IMR-90 (cell line): ENCODE measurements around the gene TERC. TPM values are rescaled to one million over a fixed set of nuclear protein-coding genes. Genes with fewer than 3 reads are reported as not detected.
A peak's percentile ranks its signal among the peaks of the same experiment; 100 is the strongest.

Experiments
- ATAC-seq: fragments of 200-7000 bp; cut with Tn5 transposase; 2 replicates; pipeline ENCODE4 v1.9.1; 2020; ENCODE audit warnings: low read depth, mild to moderate bottlenecking, moderate library complexity
- BruUV-seq: library from RNA; stranded (reverse); fragments of 400-500 nt; replicated peaks from 2 replicates; lab custom pipeline; 2021; lab: Mats Ljungman, UMichigan
- CTCF ChIA-PET: fragments of 300-600 bp; formaldehyde crosslinking; extraction: SDS; loops from one replicate; lab custom pipeline; 2021; ENCODE audit warnings: antibody characterized with exemption; lab: Yijun Ruan, JAX
- POLR2A ChIA-PET: fragments of 300-600 bp; sonication (Branson Sonifier 250); formaldehyde crosslinking; loops from one replicate; lab custom pipeline; 2022; ENCODE audit warnings: antibody characterized with exemption; ENCODE audit not compliant: unreplicated experiment; lab: Charles Lee
- DNase-seq: peaks from one replicate; pipeline ENCODE4 v3.0.0; 2013
- H2AFZ ChIP-seq: replicated peaks from 2 replicates; pipeline ENCODE3; 2013; ENCODE audit warnings: low read length, mild to moderate bottlenecking; ENCODE audit not compliant: poor library complexity
- H2AK5ac ChIP-seq: 2 replicates; pipeline ENCODE4 v1.6.1; 2013; ENCODE audit warnings: low read depth, low read length, inconsistent platforms
- H2AK9ac ChIP-seq: replicated peaks from 2 replicates; pipeline ENCODE3; 2013; ENCODE audit warnings: mild to moderate bottlenecking, low read depth, low read length, moderate library complexity; ENCODE audit not compliant: poor library complexity
- H2BK120ac ChIP-seq: 2 replicates; pipeline ENCODE4 v1.6.1; 2013; ENCODE audit warnings: low read depth, low read length, inconsistent platforms
- H2BK15ac ChIP-seq: 3 replicates; pipeline ENCODE4 v1.6.1; 2013; ENCODE audit warnings: low read depth, low read length, inconsistent platforms
- H2BK20ac ChIP-seq: 2 replicates; pipeline ENCODE4 v1.6.1; 2013; ENCODE audit warnings: low read depth, mild to moderate bottlenecking, inconsistent platforms, low read length, moderate library complexity
- H2BK5ac ChIP-seq: 2 replicates; pipeline ENCODE4 v1.6.1; 2013; ENCODE audit warnings: mild to moderate bottlenecking, low read depth, low read length, inconsistent platforms; ENCODE audit not compliant: poor library complexity, severe bottlenecking
- H3K14ac ChIP-seq: replicated peaks from 2 replicates; pipeline ENCODE4 v1.6.1; 2013; ENCODE audit warnings: low read depth, low read length, inconsistent platforms
- H3K18ac ChIP-seq: 2 replicates; pipeline ENCODE4 v1.6.1; 2013; ENCODE audit warnings: low read depth, low read length, control low read depth
- H3K23ac ChIP-seq: 2 replicates; pipeline ENCODE4 v1.6.1; 2013; ENCODE audit warnings: low read depth, low read length, inconsistent platforms
- H3K27ac ChIP-seq: 2 replicates; pipeline ENCODE4 v1.5.1; 2013; ENCODE audit warnings: mild to moderate bottlenecking, control low read depth, low read length; ENCODE audit not compliant: insufficient read depth
- H3K27me3 ChIP-seq: 2 replicates; pipeline ENCODE4 v1.6.1; 2013; ENCODE audit warnings: low read length; ENCODE audit not compliant: control insufficient read depth, insufficient read depth
- H3K36me3 ChIP-seq: 2 replicates; pipeline ENCODE4 v1.6.1; 2013; ENCODE audit warnings: low read length, mixed read lengths; ENCODE audit not compliant: control insufficient read depth, insufficient read depth
- H3K4ac ChIP-seq: 2 replicates; pipeline ENCODE4 v1.6.1; 2013; ENCODE audit warnings: low read depth, low read length, inconsistent platforms
- H3K4me1 ChIP-seq: 2 replicates; pipeline ENCODE4 v1.6.1; 2013; ENCODE audit warnings: low read length, mixed read lengths; ENCODE audit not compliant: control insufficient read depth, insufficient read depth
- H3K4me2 ChIP-seq: 2 replicates; pipeline ENCODE4 v1.6.1; 2013; ENCODE audit warnings: low read depth, mild to moderate bottlenecking, control low read depth, low read length, moderate library complexity
- H3K4me3 ChIP-seq: 2 replicates; pipeline ENCODE4 v1.5.1; 2013; ENCODE audit warnings: low read depth, mild to moderate bottlenecking, control low read depth, low read length, moderate library complexity; ENCODE audit not compliant: insufficient read depth
- H3K56ac ChIP-seq: 2 replicates; pipeline ENCODE4 v1.6.1; 2013; ENCODE audit warnings: low read length, inconsistent platforms; ENCODE audit not compliant: insufficient read depth; ENCODE audit errors: extremely low read depth
- H3K79me1 ChIP-seq, 2 experiments: 2 replicates each; pipeline ENCODE4 v1.6.1; 2013; ENCODE audit warnings: low read length in 2 of 2, inconsistent platforms in 1 of 2, low read depth in 1 of 2
- H3K9ac ChIP-seq: 2 replicates; pipeline ENCODE4 v1.6.1; 2013; ENCODE audit warnings: low read depth, low read length, control low read depth
- H3K9me1 ChIP-seq: 2 replicates; pipeline ENCODE4 v1.6.1; 2013; ENCODE audit warnings: low read length, inconsistent platforms; ENCODE audit not compliant: insufficient read depth
- H3K9me3 ChIP-seq: 2 replicates; pipeline ENCODE4 v1.6.1; 2013; ENCODE audit warnings: low read length; ENCODE audit not compliant: control insufficient read depth, insufficient read depth
- H4K20me1 ChIP-seq: 2 replicates; pipeline ENCODE4 v1.6.1; 2013; ENCODE audit warnings: low read length, inconsistent platforms; ENCODE audit not compliant: insufficient read depth
- H4K5ac ChIP-seq: 2 replicates; pipeline ENCODE4 v1.6.1; 2013; ENCODE audit warnings: mild to moderate bottlenecking, low read depth, low read length, control low read depth
- H4K8ac ChIP-seq, 2 experiments: 2 replicates each; pipeline ENCODE4 v1.6.1; 2013; ENCODE audit warnings: low read depth in 2 of 2, low read length in 2 of 2, control low read depth in 1 of 2, inconsistent platforms in 1 of 2
- H4K91ac ChIP-seq: 2 replicates; pipeline ENCODE4 v1.6.1; 2013; ENCODE audit warnings: low read depth, low read length, inconsistent platforms; ENCODE audit not compliant: insufficient read depth
- BHLHE40 ChIP-seq: fragments of 150-350 bp; IDR thresholded peaks from 2 replicates; pipeline ENCODE4 v1.6.1; 2016; ENCODE audit warnings: mild to moderate bottlenecking, low read depth, low read length
- CEBPB ChIP-seq: IDR thresholded peaks from 2 replicates; pipeline ENCODE4 v1.6.1; 2012; ENCODE audit warnings: low read depth, low read length, improper control_type of control experiment
- CHD1 ChIP-seq: IDR thresholded peaks from 2 replicates; pipeline ENCODE4 v1.6.1; 2012; ENCODE audit warnings: low read depth, low read length, improper control_type of control experiment
- FOS ChIP-seq: fragments of 150-350 bp; IDR thresholded peaks from 2 replicates; pipeline ENCODE4 v1.6.1; 2016; ENCODE audit warnings: low read depth, low read length
- MAFK ChIP-seq: IDR thresholded peaks from 2 replicates; pipeline ENCODE4 v1.6.1; 2012; ENCODE audit warnings: low read depth, low read length, improper control_type of control experiment
- MAZ ChIP-seq: IDR thresholded peaks from 2 replicates; pipeline ENCODE4 v1.6.1; 2012; ENCODE audit warnings: low read depth, mild to moderate bottlenecking, low read length, improper control_type of control experiment, moderate library complexity, borderline replicate concordance
- NFE2L2 ChIP-seq: fragments of 150-350 bp; IDR thresholded peaks from 2 replicates; pipeline ENCODE4 v1.6.1; 2016; ENCODE audit warnings: low read depth, mild to moderate bottlenecking, low read length
- POLR2A ChIP-seq: IDR thresholded peaks from 2 replicates; pipeline ENCODE4 v1.6.1; 2012; ENCODE audit warnings: mild to moderate bottlenecking, low read depth, low read length
- RAD21 ChIP-seq: IDR thresholded peaks from 2 replicates; pipeline ENCODE4 v1.6.1; 2012; ENCODE audit warnings: low read length, improper control_type of control experiment
- RFX5 ChIP-seq: IDR thresholded peaks from 2 replicates; pipeline ENCODE4 v1.8.0; 2012; ENCODE audit warnings: low read depth, mild to moderate bottlenecking, low read length, moderate library complexity
- dilution Hi-C: fragments of 300-500 bp; cut with HindIII; formaldehyde crosslinking; loops from one replicate; pipeline ENCODE4 v1.14.3; 2018; ENCODE audit warnings: low sequenced_read_pairs; ENCODE audit not compliant: unreplicated experiment
- in situ Hi-C: fragments of 300-500 bp; cut with MboI; formaldehyde crosslinking; loops from 3 replicates; pipeline ENCODE4 v1.14.3; 2019; ENCODE audit warnings: low sequenced_read_pairs, inconsistent platforms, mixed read lengths
- intact Hi-C: fragments of 100-400 bp; cut with micrococcal nuclease; formaldehyde crosslinking; loops from 2 replicates; pipeline ENCODE4 v1.10.0; 2022
- polyA plus RNA-seq, 3 experiments: library from polyadenylated mRNA; depleted of rRNA; stranded (reverse); fragments of >200 nt; gene quantifications; 2 replicates each; pipeline ENCODE4 v1.2.3, GENCODE V29; 2012; ENCODE audit warnings: low replicate concordance in 1 of 3
- total RNA-seq: library from RNA; depleted of rRNA; stranded (reverse); fragments of >200 nt; gene quantifications from 2 replicates; pipeline ENCODE4 v1.2.3, GENCODE V29; 2012
- TF ChIP-seq, protein P1 (sequence below): fragments of 150-350 bp; IDR thresholded peaks from 2 replicates; pipeline ENCODE4 v1.6.1; 2017; ENCODE audit warnings: mild to moderate bottlenecking, antibody characterized with exemption, low read length, low read depth
- TF ChIP-seq, protein P2 (sequence below): fragments of 150-350 bp; IDR thresholded peaks from 2 replicates; pipeline ENCODE4 v1.6.1; 2016; ENCODE audit warnings: low read depth, mild to moderate bottlenecking, low read length, moderate library complexity, borderline replicate concordance

TERC gene
- total and polyA plus RNA-seq, 2 of the 4 experiments (the other 2 are of a cell fraction), result 57.0 TPM; not detected in 1

DNA sequence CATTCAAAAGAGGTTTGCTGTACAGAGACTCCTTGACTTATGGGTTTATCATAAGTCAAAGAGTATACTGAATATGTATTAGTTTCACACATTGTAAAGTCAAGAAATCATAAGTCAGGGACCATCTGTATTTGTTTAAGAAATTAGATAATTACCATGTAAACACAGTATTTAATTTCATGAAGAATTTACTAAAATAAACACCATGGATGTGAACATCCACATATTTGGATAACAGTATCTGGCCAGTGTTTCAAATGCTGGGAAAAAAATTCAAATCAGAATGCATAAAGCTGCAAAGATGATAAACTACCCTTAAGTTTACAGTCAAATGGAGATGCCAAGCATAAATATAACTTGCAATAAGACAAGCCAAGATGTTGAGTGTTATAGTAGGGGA, 25.4 kb upstream of the TERC start:
- H3K56ac ChIP-seq, result no peak overlapping the region
- H3K4me3 ChIP-seq, result no peak overlapping the region
- H3K23ac ChIP-seq, result no peak overlapping the region
- no peak overlapping the region for H4K5ac ChIP-seq
- H2BK120ac ChIP-seq, result no peak overlapping the region
- H2AFZ ChIP-seq, result no peak overlapping the region
- no peak overlapping the region for H3K9ac ChIP-seq
- H3K79me1 ChIP-seq, result peaks cover 3 to 6% of the 10 kb centered on the region in 2 experiments; a peak in 1 of 4 replicates
- peaks cover 11% of the 10 kb centered on the region for H3K36me3 ChIP-seq
- peaks cover 4% of the 10 kb centered on the region for H3K4me1 ChIP-seq
- no peaks in the 10 kb centered on the region for H3K27me3 ChIP-seq
- H3K4ac ChIP-seq, result no peak overlapping the region
- no peak overlapping the region for H3K27ac ChIP-seq
- H2BK15ac ChIP-seq, result no peak overlapping the region
- no peak overlapping the region for H3K4me2 ChIP-seq
- no peak overlapping the region for H3K14ac ChIP-seq
- no peak for TF ChIP-seq RFX5
- TF ChIP-seq CEBPB, result no peak
- no peak for TF ChIP-seq CHD1
- no peak for TF ChIP-seq FOS
- TF ChIP-seq, protein P1, sequence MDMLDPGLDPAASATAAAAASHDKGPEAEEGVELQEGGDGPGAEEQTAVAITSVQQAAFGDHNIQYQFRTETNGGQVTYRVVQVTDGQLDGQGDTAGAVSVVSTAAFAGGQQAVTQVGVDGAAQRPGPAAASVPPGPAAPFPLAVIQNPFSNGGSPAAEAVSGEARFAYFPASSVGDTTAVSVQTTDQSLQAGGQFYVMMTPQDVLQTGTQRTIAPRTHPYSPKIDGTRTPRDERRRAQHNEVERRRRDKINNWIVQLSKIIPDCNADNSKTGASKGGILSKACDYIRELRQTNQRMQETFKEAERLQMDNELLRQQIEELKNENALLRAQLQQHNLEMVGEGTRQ, result no peak
- TF ChIP-seq NFE2L2, result no peak
- TF ChIP-seq RAD21, result no peak
- TF ChIP-seq, protein P2, sequence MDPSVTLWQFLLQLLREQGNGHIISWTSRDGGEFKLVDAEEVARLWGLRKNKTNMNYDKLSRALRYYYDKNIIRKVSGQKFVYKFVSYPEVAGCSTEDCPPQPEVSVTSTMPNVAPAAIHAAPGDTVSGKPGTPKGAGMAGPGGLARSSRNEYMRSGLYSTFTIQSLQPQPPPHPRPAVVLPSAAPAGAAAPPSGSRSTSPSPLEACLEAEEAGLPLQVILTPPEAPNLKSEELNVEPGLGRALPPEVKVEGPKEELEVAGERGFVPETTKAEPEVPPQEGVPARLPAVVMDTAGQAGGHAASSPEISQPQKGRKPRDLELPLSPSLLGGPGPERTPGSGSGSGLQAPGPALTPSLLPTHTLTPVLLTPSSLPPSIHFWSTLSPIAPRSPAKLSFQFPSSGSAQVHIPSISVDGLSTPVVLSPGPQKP, result no peak
- TF ChIP-seq MAZ, result no peak
- no peak for TF ChIP-seq BHLHE40
- no peak for TF ChIP-seq MAFK
- TF ChIP-seq POLR2A, result no peak
- H2AK9ac ChIP-seq, result no peak overlapping the region
- no TSS peak for BruUV-seq
- no peak overlapping the region for H2AK5ac ChIP-seq
- no peak overlapping the region for H2BK20ac ChIP-seq
- in situ Hi-C loops, result no loop called here
- no peak overlapping the region for H4K91ac ChIP-seq
- H4K8ac ChIP-seq, result no peak overlapping the region
- no peaks in the 10 kb centered on the region for H4K20me1 ChIP-seq
- no peak overlapping the region for H3K18ac ChIP-seq
- dilution Hi-C loops, result no loop called here
- 0 out of 2 replicates have a peak, but pooled peaks cover 4% of the 10 kb centered on the region for H3K9me1 ChIP-seq
- peak; percentile 59 for ATAC-seq
- DNase-seq, result no peak
- H3K9me3 ChIP-seq, result no peaks in the 10 kb centered on the region
- CTCF ChIA-PET, result no interaction called here
- H2BK5ac ChIP-seq, result no peak overlapping the region
- intact Hi-C loops, result loop anchor here (5.0 kb wide), 1 partner anchor 202 kb away; no protein-coding TSS in a partner anchor
- POLR2A ChIA-PET, result no interaction called here
